C4-2B (cell line): ENCODE results near the gene S100A7.
"Not testable (repeated sequence)": the region's sequence is repeated elsewhere in the genome, so short reads cannot be mapped to it uniquely, and the experiment has no call there.

ENCODE experiments used
- H3K27ac ChIP-seq: fragments of 450-650 bp; 2 replicates; pipeline ENCODE4 v1.5.1; 2017
- ZFX ChIP-seq: fragments of 450-650 bp; IDR thresholded peaks from 2 replicates; pipeline ENCODE4 v1.6.1; 2017
- TF ChIP-seq, protein P1 (sequence below): fragments of 450-650 bp; conservative IDR thresholded peaks from 2 replicates; pipeline ENCODE4 v1.5.1; 2017; ENCODE audit warnings: mild to moderate bottlenecking

S100A7 gene

DNA sequence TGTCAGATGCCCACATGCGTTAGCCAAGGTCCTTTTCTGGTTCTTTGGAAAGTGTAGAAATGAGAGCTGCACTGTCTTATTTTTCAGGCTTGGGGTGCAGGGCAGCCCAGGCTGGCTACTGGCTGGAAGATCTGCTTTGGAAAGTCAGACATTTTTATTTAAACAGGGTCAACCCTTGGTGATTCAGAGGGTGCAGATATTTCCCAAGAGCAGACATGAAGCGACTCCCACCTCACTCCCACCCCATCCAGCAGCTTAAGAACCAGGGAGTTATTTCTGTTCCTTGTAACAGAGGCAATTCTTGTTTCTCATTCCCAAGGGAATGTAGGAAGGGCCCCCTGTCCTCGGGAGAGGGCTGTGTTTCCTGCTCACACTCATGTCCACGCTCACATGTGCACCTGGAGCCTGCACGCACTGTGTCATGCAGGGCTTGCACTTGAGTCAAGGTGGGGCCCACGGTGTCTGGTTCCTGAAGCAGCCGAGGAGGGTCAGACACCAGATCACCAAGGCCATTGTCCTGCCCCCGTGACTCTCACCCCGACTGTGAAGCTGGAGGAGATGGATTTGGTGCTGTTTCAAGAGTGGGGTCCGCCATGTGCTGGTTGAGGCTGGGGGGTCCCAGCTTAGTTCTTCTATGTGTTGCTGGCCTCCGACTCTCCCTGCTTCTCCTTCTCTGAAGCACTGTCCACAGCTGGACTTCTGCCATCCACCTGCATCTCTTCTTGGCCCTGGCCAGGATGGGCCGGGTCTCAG lies 43.1 kb downstream of the S100A7 start:
- TF ChIP-seq, protein P1, sequence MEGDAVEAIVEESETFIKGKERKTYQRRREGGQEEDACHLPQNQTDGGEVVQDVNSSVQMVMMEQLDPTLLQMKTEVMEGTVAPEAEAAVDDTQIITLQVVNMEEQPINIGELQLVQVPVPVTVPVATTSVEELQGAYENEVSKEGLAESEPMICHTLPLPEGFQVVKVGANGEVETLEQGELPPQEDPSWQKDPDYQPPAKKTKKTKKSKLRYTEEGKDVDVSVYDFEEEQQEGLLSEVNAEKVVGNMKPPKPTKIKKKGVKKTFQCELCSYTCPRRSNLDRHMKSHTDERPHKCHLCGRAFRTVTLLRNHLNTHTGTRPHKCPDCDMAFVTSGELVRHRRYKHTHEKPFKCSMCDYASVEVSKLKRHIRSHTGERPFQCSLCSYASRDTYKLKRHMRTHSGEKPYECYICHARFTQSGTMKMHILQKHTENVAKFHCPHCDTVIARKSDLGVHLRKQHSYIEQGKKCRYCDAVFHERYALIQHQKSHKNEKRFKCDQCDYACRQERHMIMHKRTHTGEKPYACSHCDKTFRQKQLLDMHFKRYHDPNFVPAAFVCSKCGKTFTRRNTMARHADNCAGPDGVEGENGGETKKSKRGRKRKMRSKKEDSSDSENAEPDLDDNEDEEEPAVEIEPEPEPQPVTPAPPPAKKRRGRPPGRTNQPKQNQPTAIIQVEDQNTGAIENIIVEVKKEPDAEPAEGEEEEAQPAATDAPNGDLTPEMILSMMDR: no peak
- TF ChIP-seq ZFX: no peak
- no peak overlapping the region for H3K27ac ChIP-seq

DNA sequence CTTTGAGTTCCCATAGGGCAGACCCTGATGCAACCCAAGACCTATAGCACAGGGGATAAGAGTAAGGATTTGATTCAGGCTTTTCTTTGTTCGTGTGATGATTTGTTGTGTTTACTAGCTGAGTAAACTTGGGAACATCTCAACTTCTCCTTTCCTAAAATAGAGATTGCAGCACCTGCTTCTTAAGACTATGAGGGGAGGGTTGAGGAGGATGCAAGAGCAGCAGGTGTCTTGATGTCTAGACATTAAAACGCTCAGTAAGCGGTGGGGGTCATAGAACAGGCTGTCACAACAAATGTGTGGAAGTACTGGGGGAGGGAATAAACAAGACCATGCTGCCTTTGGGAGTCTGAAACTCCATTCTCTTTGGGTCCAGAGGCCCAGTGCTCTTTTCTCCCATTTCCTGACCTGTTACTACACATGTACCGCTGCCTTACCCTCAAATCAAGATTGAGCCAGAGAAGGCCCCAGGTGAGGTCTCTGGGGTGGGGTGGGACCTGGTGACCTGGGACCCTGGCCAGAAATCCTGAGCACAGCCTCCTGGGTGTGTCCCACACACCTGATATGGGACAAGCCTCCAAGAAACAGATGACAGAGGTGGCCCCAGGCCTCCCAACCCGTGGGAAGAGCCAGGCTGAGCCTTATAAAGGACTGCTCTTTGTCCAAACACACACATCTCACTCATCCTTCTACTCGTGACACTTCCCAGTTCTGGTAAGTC lies 44.4 kb downstream of the S100A7 start, which contains the start of gene S100A7A:
S100A7A (plus strand) TSS at position 671 of the 721 bp plus-strand sequence. CDS start 1,563 bp downstream, outside the sequence.
- H3K27ac ChIP-seq: no peak within 1 kb of the TSS
- TF ChIP-seq, protein P1: no peak

GRCh38 chr1:153413961-153414360 lies 46.5 kb downstream of the S100A7 start:
- H3K27ac ChIP-seq: not testable (repeated sequence)
